GM23338 (cell line): ENCODE results near the gene TMEM63C. TPM values are rescaled to one million over a fixed set of nuclear protein-coding genes. Genes with fewer than 3 reads are reported as not detected.

Experiments used
- ATAC-seq: fragments of 200-7000 bp; cut with Tn5 transposase; 3 replicates; pipeline ENCODE4 v1.9.1; 2020
- DNase-seq: peaks from one replicate; pipeline ENCODE4 v3.0.0-alpha.2; 2015; ENCODE audit warnings: low spot score
- H2AFZ ChIP-seq: fragments of 200-600 bp; sonication (generic); 2 replicates; pipeline ENCODE4 v1.8.0; 2016; ENCODE audit warnings: antibody characterized with exemption, mild to moderate bottlenecking, moderate library complexity
- H3F3A ChIP-seq: fragments of 200-600 bp; sonication (generic); replicated peaks from 2 replicates; pipeline ENCODE4 v1.8.0; 2017; ENCODE audit warnings: antibody characterized with exemption, mixed run types, low read depth
- H3K27ac ChIP-seq: fragments of 200-600 bp; sonication (generic); 2 replicates; pipeline ENCODE4 v1.6.1; 2016; ENCODE audit warnings: low read depth
- H3K27me3 ChIP-seq: fragments of 200-600 bp; sonication (generic); 2 replicates; pipeline ENCODE4 v1.8.0; 2016; ENCODE audit warnings: mild to moderate bottlenecking, mixed run types, moderate library complexity; ENCODE audit not compliant: insufficient read depth
- H3K36me3 ChIP-seq: fragments of 200-600 bp; sonication (generic); 2 replicates; pipeline ENCODE4 v1.8.0; 2016; ENCODE audit warnings: mild to moderate bottlenecking; ENCODE audit not compliant: insufficient read depth
- H3K4me1 ChIP-seq: fragments of 200-600 bp; sonication (generic); 2 replicates; pipeline ENCODE4 v1.8.0; 2016; ENCODE audit warnings: mild to moderate bottlenecking, moderate library complexity; ENCODE audit not compliant: insufficient read depth
- H3K4me2 ChIP-seq: fragments of 200-600 bp; sonication (generic); 2 replicates; pipeline ENCODE4 v1.7.1; 2017; ENCODE audit warnings: mixed run types
- H3K4me3 ChIP-seq: fragments of 200-600 bp; sonication (generic); 2 replicates; pipeline ENCODE4 v1.6.1; 2016; ENCODE audit warnings: mixed run types
- H3K79me2 ChIP-seq: fragments of 200-600 bp; sonication (generic); replicated peaks from 2 replicates; pipeline ENCODE4 v1.8.0; 2017; ENCODE audit warnings: mild to moderate bottlenecking; ENCODE audit not compliant: insufficient read depth
- H3K9me2 ChIP-seq: fragments of 200-600 bp; sonication (generic); 2 replicates; pipeline ENCODE4 v1.8.0; 2017; ENCODE audit not compliant: insufficient read depth
- H4K20me1 ChIP-seq: fragments of 200-600 bp; sonication (generic); replicated peaks from 2 replicates; pipeline ENCODE4 v1.8.0; 2017; ENCODE audit warnings: mild to moderate bottlenecking; ENCODE audit not compliant: insufficient read depth
- H3K27ac Mint-ChIP-seq: 2 replicates; pipeline ENCODE4 v1.8.0; 2020; ENCODE audit warnings: inconsistent platforms, mild to moderate bottlenecking, moderate library complexity, mixed read lengths
- H3K27me3 Mint-ChIP-seq: 3 replicates; pipeline ENCODE4 v1.8.0; 2022; ENCODE audit warnings: low read depth, mild to moderate bottlenecking, moderate library complexity, mixed read lengths, inconsistent platforms; ENCODE audit not compliant: insufficient read depth, poor library complexity
- H3K36me3 Mint-ChIP-seq: 3 replicates; pipeline ENCODE4 v1.8.0; 2021; ENCODE audit warnings: low read depth, mild to moderate bottlenecking, inconsistent platforms, moderate library complexity, mixed read lengths
- H3K4me1 Mint-ChIP-seq: 3 replicates; pipeline ENCODE4 v1.8.0; 2020; ENCODE audit warnings: mild to moderate bottlenecking, inconsistent platforms, mixed read lengths
- H3K4me3 Mint-ChIP-seq: 3 replicates; pipeline ENCODE4 v1.8.0; 2021; ENCODE audit warnings: moderate library complexity, mild to moderate bottlenecking, inconsistent platforms, mixed read lengths
- H3K9me3 Mint-ChIP-seq: 3 replicates; pipeline ENCODE4 v1.8.0; 2020; ENCODE audit warnings: moderate library complexity, mild to moderate bottlenecking, inconsistent platforms, mixed read lengths
- EZH2 ChIP-seq: fragments of 200-600 bp; sonication (generic); IDR thresholded peaks from one replicate; pipeline ENCODE4 v1.8.0; 2017; ENCODE audit warnings: antibody characterized with exemption, mild to moderate bottlenecking, low read depth; ENCODE audit not compliant: unreplicated experiment
- EZH2phosphoT487 ChIP-seq: fragments of 200-600 bp; sonication (generic); IDR thresholded peaks from one replicate; pipeline ENCODE4 v1.8.1; 2018; ENCODE audit warnings: antibody characterized with exemption; ENCODE audit not compliant: unreplicated experiment
- JUNB ChIP-seq: IDR thresholded peaks from one replicate; pipeline ENCODE4 v1.6.1; 2016; ENCODE audit warnings: antibody characterized with exemption; ENCODE audit not compliant: unreplicated experiment
- NANOG ChIP-seq: IDR thresholded peaks from 2 replicates; pipeline ENCODE4 v1.6.1; 2016; ENCODE audit warnings: antibody characterized with exemption, borderline replicate concordance
- STAT1 ChIP-seq: IDR thresholded peaks from one replicate; pipeline ENCODE4 v1.6.1; 2016; ENCODE audit warnings: antibody characterized with exemption; ENCODE audit not compliant: unreplicated experiment
- ZNF114 ChIP-seq: fragments of 250-450 bp; sonication (Bioruptor Pico); IDR thresholded peaks from 2 replicates; pipeline ENCODE4 v1.5.0; 2020; ENCODE audit warnings: mild to moderate bottlenecking, moderate library complexity
- ZNF331 ChIP-seq: fragments of 250-450 bp; sonication (Bioruptor Pico); IDR thresholded peaks from 2 replicates; pipeline ENCODE4 v1.5.0; 2020; ENCODE audit warnings: low read depth, mild to moderate bottlenecking, moderate library complexity
- polyA plus RNA-seq: library from polyadenylated mRNA; unstranded; fragments of >200 nt; fragmentation: Nextera tagmentation; extraction: Ambion mirVana; gene quantifications from 2 replicates; pipeline ENCODE4 v1.2.1, GENCODE V29; 2016
- total RNA-seq: library from RNA; depleted of rRNA; stranded (reverse); fragments of >200 nt; shearing (Covaris generic); gene quantifications from 2 replicates; pipeline ENCODE4 v1.2.3, GENCODE V29; 2014
- TF ChIP-seq, protein P1 (sequence below): IDR thresholded peaks from one replicate; pipeline ENCODE4 v1.6.1; 2018; ENCODE audit warnings: antibody characterized with exemption; ENCODE audit not compliant: unreplicated experiment
- TF ChIP-seq, protein P2 (sequence below): IDR thresholded peaks from 2 replicates; pipeline ENCODE4 v1.6.1; 2016; ENCODE audit warnings: antibody characterized with exemption
- TF ChIP-seq, protein P3 (sequence below), 2 experiments: fragments of 200-600 bp in 1 of 2; sonication (generic) in 1 of 2; conservative IDR thresholded peaks; 2 replicates each; pipeline versions ENCODE4 v1.5.1 to v1.6.1; 2016 to 2017; ENCODE audit warnings: antibody characterized with exemption in 2 of 2, low read depth in 2 of 2, mild to moderate bottlenecking in 2 of 2, moderate library complexity in 1 of 2

Gene TMEM63C
- total and polyA plus RNA-seq, 2 experiments from 2014 or later: 2.1 to 6.3 TPM

DNA sequence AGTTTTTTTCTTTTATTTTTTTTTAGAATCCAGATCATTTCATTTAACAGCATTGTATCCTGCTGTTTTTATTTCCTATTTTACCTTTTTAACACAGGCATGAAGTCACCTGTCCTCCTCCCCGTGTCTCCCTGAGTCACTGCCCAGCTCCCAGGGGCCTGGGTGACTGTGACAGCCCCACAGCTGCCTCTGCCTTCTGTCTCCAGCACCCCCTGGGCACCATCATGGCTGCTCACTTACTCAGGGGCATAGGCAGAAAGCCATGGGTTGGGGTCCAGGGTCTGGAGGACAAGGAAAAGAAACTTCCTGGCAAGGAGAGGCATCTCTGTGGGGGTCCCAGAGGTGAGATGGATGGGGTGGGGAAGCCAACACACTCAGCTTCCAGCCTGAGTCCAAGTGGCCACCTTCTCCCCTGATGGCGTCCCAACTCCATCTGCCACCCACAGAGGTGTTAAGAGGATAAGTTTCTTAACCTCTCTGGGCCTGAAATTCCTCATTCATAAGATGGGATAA is 25.3 kb downstream of the TMEM63C start (continued):
- TF ChIP-seq EZH2phosphoT487: no peak

DNA sequence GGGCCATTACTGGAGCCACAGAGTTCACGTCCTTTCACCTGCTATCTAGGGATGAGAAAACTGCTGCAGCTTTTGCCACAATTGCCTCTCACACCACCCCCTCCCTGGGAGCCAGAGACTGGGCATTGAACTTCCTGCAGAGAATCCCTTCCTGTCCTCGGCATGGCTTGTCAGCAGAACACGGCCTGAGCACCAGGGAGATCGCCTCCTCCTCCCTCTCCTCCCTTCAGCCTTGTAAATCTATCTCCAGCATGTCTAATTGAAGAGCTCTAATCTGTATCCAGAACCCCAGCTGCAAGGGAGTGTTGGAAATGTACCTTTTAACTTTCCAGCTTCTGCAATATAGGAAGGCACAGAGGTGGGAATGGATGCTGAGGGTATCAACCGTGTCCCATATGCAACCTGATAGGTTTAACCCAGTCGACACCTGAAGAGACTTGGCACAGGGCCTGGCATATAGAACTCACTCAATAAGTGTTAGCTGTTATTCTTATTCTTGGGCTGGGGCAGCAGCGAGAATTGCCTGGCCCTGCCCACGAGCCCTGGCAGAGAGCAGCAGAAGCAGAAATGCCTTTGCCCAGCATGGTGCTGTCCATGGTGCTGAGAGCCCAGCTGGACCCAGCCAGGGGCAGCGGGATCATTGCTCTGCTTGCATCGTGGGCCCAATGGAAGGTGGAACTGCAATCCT is 26.8 kb downstream of the TMEM63C start:
- no peak overlapping the region for H3K4me3 ChIP-seq
- peaks cover 18% of the 10 kb centered on the region for H3K4me1 ChIP-seq
- Mint-ChIP-seq H3K9me3 (no peaks in the 10 kb centered on the region), H3K36me3 (no peaks in the 10 kb centered on the region), H3K4me3 (no peak overlapping the region), H3K27me3 (peaks cover 16% of the 10 kb centered on the region), H3K27ac (no peak overlapping the region), H3K4me1 (peaks cover 39% of the 10 kb centered on the region)
- H3K27ac ChIP-seq: no peak overlapping the region
- no peaks in the 10 kb centered on the region for H3K27me3 ChIP-seq
- no peak overlapping the region for H2AFZ ChIP-seq
- no peaks in the 10 kb centered on the region for H3K36me3 ChIP-seq
- TF ChIP-seq, protein P1, sequence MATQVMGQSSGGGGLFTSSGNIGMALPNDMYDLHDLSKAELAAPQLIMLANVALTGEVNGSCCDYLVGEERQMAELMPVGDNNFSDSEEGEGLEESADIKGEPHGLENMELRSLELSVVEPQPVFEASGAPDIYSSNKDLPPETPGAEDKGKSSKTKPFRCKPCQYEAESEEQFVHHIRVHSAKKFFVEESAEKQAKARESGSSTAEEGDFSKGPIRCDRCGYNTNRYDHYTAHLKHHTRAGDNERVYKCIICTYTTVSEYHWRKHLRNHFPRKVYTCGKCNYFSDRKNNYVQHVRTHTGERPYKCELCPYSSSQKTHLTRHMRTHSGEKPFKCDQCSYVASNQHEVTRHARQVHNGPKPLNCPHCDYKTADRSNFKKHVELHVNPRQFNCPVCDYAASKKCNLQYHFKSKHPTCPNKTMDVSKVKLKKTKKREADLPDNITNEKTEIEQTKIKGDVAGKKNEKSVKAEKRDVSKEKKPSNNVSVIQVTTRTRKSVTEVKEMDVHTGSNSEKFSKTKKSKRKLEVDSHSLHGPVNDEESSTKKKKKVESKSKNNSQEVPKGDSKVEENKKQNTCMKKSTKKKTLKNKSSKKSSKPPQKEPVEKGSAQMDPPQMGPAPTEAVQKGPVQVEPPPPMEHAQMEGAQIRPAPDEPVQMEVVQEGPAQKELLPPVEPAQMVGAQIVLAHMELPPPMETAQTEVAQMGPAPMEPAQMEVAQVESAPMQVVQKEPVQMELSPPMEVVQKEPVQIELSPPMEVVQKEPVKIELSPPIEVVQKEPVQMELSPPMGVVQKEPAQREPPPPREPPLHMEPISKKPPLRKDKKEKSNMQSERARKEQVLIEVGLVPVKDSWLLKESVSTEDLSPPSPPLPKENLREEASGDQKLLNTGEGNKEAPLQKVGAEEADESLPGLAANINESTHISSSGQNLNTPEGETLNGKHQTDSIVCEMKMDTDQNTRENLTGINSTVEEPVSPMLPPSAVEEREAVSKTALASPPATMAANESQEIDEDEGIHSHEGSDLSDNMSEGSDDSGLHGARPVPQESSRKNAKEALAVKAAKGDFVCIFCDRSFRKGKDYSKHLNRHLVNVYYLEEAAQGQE: peak; percentile 99
- TF ChIP-seq EZH2phosphoT487 (no peak), EZH2 (no peak), ZNF114 (CRISPR knock-in tag) (no peak)
- TF ChIP-seq, protein P2, sequence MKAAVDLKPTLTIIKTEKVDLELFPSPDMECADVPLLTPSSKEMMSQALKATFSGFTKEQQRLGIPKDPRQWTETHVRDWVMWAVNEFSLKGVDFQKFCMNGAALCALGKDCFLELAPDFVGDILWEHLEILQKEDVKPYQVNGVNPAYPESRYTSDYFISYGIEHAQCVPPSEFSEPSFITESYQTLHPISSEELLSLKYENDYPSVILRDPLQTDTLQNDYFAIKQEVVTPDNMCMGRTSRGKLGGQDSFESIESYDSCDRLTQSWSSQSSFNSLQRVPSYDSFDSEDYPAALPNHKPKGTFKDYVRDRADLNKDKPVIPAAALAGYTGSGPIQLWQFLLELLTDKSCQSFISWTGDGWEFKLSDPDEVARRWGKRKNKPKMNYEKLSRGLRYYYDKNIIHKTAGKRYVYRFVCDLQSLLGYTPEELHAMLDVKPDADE: no peak
- DNase-seq: peak; percentile 87
- 0 out of 2 replicates have a peak, but pooled peaks cover 4% of the 10 kb centered on the region for H3F3A ChIP-seq
- ATAC-seq: peak; percentile 66
- H3K79me2 ChIP-seq: no peaks in the 10 kb centered on the region
- H4K20me1 ChIP-seq: no peaks in the 10 kb centered on the region; the same call in 1 of the 2 replicates
- H3K4me2 ChIP-seq: no peak overlapping the region
- no peaks in the 10 kb centered on the region for H3K9me2 ChIP-seq

DNA sequence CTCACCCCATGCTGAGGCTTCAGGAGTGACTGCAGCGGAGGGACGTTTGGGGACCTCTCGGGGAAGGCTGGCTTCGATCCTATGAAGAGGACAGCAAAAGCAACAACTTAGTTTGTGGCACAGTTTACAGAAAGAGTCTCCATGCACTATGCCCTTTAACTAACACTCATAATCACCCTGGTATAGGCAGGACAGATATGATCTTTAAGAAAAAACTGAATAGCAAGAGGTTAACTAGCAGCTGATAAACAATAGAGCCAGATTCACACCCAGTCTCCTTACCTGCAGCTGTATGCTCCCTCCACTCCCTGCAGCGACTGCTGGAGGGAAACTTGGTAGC is 27.4 kb downstream of the TMEM63C start:
- Histone ChIP-seq H3K9me2 (no peaks in the 10 kb centered on the region), H4K20me1 (no peaks in the 10 kb centered on the region; the same call in 1 of the 2 replicates), H3F3A (0 out of 2 replicates have a peak, but pooled peaks cover 4% of the 10 kb centered on the region), H3K36me3 (no peaks in the 10 kb centered on the region), H3K4me2 (no peak overlapping the region), H3K27me3 (no peaks in the 10 kb centered on the region), H3K4me3 (no peak overlapping the region), H3K4me1 (peaks cover 13% of the 10 kb centered on the region), H2AFZ (no peak overlapping the region), H3K79me2 (no peaks in the 10 kb centered on the region), H3K27ac (no peak overlapping the region)
- Mint-ChIP-seq H3K27me3 (peaks cover 16% of the 10 kb centered on the region), H3K9me3 (no peaks in the 10 kb centered on the region), H3K4me3 (no peak overlapping the region), H3K27ac (no peak overlapping the region), H3K4me1 (peaks cover 37% of the 10 kb centered on the region), H3K36me3 (no peaks in the 10 kb centered on the region)
- DNase-seq: no peak
- ATAC-seq: no peak
- no peak for TF ChIP-seq JUNB
- TF ChIP-seq, protein P3, sequence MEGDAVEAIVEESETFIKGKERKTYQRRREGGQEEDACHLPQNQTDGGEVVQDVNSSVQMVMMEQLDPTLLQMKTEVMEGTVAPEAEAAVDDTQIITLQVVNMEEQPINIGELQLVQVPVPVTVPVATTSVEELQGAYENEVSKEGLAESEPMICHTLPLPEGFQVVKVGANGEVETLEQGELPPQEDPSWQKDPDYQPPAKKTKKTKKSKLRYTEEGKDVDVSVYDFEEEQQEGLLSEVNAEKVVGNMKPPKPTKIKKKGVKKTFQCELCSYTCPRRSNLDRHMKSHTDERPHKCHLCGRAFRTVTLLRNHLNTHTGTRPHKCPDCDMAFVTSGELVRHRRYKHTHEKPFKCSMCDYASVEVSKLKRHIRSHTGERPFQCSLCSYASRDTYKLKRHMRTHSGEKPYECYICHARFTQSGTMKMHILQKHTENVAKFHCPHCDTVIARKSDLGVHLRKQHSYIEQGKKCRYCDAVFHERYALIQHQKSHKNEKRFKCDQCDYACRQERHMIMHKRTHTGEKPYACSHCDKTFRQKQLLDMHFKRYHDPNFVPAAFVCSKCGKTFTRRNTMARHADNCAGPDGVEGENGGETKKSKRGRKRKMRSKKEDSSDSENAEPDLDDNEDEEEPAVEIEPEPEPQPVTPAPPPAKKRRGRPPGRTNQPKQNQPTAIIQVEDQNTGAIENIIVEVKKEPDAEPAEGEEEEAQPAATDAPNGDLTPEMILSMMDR (conservative IDR thresholded peaks at IDR 0.05; ENCODE audit: low read depth in 2 of 2): no peak
- no peak for TF ChIP-seq EZH2phosphoT487
- TF ChIP-seq, protein P1: no peak
- no peak for TF ChIP-seq ZNF114 (CRISPR knock-in tag)
- no peak for TF ChIP-seq STAT1
- no peak for TF ChIP-seq ZNF331 (CRISPR knock-in tag)
- TF ChIP-seq NANOG: no peak
